HG03175 (cell line): ENCODE measurements around the gene PDIA6.

ENCODE experiments used
- ATAC-seq: cut with Tn5 transposase; IDR thresholded peaks from one replicate; pipeline ENCODE4 v1.9.1; 2021; ENCODE audit warnings: mild to moderate bottlenecking, moderate library complexity; ENCODE audit not compliant: unreplicated experiment

PDIA6 gene

GRCh38 chr2:10812362-10813162 lies at the start of gene PDIA6:
PDIA6 (minus strand) TSS chr2:10812785; CDS start chr2:10812696, 89 bp downstream.
- ATAC-seq, result peak; percentile 90

GRCh38 chr2:10862330-10862729 lies 49.7 kb upstream of the PDIA6 start:
- ATAC-seq, result no peak

GRCh38 chr2:10861765-10862164 lies 49.2 kb upstream of the PDIA6 start:
- ATAC-seq, result no peak

- ATAC-seq, result no peak
Observed at GRCh38 chr2:10860814-10861325, 48.3 kb upstream of the PDIA6 start.

GRCh38 chr2:10860081-10860813 lies 47.7 kb upstream of the PDIA6 start:
- no peak for ATAC-seq

GRCh38 chr2:10859278-10859677 lies 46.7 kb upstream of the PDIA6 start:
- no peak for ATAC-seq

- no peak for ATAC-seq
Observed at GRCh38 chr2:10848541-10848940, 36.0 kb upstream of the PDIA6 start.

GRCh38 chr2:10847008-10847407 lies 34.4 kb upstream of the PDIA6 start:
- ATAC-seq, result no peak

GRCh38 chr2:10846110-10846861 lies 33.7 kb upstream of the PDIA6 start:
- ATAC-seq, result no peak

GRCh38 chr2:10845640-10846039 lies 33.1 kb upstream of the PDIA6 start:
- no peak for ATAC-seq

- no peak for ATAC-seq
Observed at GRCh38 chr2:10844097-10844496, 31.5 kb upstream of the PDIA6 start.

GRCh38 chr2:10842506-10842905 lies 29.9 kb upstream of the PDIA6 start:
- ATAC-seq, result no peak

GRCh38 chr2:10841547-10842219 lies 29.1 kb upstream of the PDIA6 start:
- ATAC-seq, result no peak

- no peak for ATAC-seq
Observed at GRCh38 chr2:10839813-10840212, 27.2 kb upstream of the PDIA6 start.

GRCh38 chr2:10838734-10839133 lies 26.1 kb upstream of the PDIA6 start:
- ATAC-seq, result no peak

GRCh38 chr2:10837298-10838266 lies 25.0 kb upstream of the PDIA6 start:
- ATAC-seq, result no peak

- ATAC-seq, result peak; percentile 67
Observed at GRCh38 chr2:10835052-10835970, 22.7 kb upstream of the PDIA6 start.

GRCh38 chr2:10834068-10834655 lies 21.6 kb upstream of the PDIA6 start:
- no peak for ATAC-seq
